ENCODE data around the gene PAGE2B.

- TF ChIP-seq POLR2A (IDR thresholded peaks at IDR 0.05): no peak
- TF ChIP-seq, protein P1, sequence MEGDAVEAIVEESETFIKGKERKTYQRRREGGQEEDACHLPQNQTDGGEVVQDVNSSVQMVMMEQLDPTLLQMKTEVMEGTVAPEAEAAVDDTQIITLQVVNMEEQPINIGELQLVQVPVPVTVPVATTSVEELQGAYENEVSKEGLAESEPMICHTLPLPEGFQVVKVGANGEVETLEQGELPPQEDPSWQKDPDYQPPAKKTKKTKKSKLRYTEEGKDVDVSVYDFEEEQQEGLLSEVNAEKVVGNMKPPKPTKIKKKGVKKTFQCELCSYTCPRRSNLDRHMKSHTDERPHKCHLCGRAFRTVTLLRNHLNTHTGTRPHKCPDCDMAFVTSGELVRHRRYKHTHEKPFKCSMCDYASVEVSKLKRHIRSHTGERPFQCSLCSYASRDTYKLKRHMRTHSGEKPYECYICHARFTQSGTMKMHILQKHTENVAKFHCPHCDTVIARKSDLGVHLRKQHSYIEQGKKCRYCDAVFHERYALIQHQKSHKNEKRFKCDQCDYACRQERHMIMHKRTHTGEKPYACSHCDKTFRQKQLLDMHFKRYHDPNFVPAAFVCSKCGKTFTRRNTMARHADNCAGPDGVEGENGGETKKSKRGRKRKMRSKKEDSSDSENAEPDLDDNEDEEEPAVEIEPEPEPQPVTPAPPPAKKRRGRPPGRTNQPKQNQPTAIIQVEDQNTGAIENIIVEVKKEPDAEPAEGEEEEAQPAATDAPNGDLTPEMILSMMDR (IDR thresholded peaks at IDR 0.05 in 4 of 5, conservative IDR thresholded peaks at IDR 0.05 in 1 of 5): no peak
Observed at GRCh38 chrX:55099162-55099561, 24.3 kb downstream of the PAGE2B start.
